ENCODE data around the gene TMEM61. TPM values are rescaled to one million over a fixed set of nuclear protein-coding genes. Genes with fewer than 3 reads are reported as not detected.

TMEM61 gene
- total RNA-seq, 1 experiment from 2014 or later: 5.0 TPM

DNA sequence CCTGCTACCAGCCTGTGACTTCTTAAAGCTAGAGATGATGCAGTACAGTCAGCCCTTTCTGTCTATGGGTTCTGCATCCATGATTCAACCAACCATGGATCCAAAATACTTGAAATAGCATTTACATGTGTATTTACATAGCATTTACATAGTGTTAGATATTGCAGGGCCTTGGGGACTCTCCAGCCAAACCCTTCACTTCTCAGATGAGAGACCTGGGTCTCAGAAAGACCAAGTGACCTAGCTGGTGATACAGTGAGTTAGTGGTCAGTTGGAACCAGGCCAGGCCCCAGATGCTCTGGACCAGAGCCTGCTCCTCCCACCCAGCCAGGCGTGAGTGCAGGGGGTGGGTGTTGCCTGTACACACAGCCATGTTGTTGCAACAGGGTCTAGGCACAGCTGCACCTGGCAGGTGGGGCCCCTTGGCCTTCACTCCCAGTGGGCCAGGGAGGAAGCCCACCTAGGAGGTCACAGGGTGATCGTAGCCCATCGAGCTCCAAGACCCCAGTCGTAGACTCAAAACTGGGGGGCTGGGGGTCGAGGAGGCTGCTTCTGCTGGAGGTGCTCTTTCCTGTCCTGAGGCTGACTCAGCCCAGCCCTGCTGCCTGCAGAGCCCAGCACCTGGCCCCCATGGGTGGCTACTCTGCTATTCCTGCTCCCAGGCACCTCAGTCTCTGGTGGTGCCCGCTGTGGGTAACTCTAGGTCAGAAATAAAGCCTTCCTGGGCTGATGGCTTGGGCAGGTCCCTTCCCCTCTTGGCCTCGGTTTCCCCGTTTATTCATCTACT, 7.7 kb downstream of the TMEM61 start:
- no TSS peak for BruUV-seq (replicated peaks)
- H2AFZ ChIP-seq: no peak overlapping the region
- H3K4me3 ChIP-seq: no peak overlapping the region
- no peak overlapping the region for H3K27ac ChIP-seq
- intact Hi-C loops (cut with micrococcal nuclease; ENCODE audit: unreplicated experiment): no loop called here
- no peak for DNase-seq
- peaks cover 30% of the 10 kb centered on the region for H3K4me1 ChIP-seq (replicated peaks; ENCODE audit: insufficient read depth)
- H3F3A ChIP-seq (ENCODE audit: insufficient read depth, low read depth): peaks cover 16% of the 10 kb centered on the region; the same call in 1 of the 2 replicates
- H3K9me3 ChIP-seq (ENCODE audit: insufficient read depth, low read depth): no peaks in the 10 kb centered on the region
- H3K4me2 ChIP-seq: no peak overlapping the region
- H3K9me2 ChIP-seq (ENCODE audit: insufficient read depth): no peaks in the 10 kb centered on the region
- no peak for TF ChIP-seq EZH2 (IDR thresholded peaks at IDR 0.05; ENCODE audit: low read depth)
- TF ChIP-seq, protein P1, sequence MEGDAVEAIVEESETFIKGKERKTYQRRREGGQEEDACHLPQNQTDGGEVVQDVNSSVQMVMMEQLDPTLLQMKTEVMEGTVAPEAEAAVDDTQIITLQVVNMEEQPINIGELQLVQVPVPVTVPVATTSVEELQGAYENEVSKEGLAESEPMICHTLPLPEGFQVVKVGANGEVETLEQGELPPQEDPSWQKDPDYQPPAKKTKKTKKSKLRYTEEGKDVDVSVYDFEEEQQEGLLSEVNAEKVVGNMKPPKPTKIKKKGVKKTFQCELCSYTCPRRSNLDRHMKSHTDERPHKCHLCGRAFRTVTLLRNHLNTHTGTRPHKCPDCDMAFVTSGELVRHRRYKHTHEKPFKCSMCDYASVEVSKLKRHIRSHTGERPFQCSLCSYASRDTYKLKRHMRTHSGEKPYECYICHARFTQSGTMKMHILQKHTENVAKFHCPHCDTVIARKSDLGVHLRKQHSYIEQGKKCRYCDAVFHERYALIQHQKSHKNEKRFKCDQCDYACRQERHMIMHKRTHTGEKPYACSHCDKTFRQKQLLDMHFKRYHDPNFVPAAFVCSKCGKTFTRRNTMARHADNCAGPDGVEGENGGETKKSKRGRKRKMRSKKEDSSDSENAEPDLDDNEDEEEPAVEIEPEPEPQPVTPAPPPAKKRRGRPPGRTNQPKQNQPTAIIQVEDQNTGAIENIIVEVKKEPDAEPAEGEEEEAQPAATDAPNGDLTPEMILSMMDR (conservative IDR thresholded peaks at IDR 0.05): no peak
- H3K36me3 ChIP-seq (ENCODE audit: low read depth): no peaks in the 10 kb centered on the region
- no peaks in the 10 kb centered on the region for H4K20me1 ChIP-seq (ENCODE audit: insufficient read depth)
- no peaks in the 10 kb centered on the region for H3K79me2 ChIP-seq (ENCODE audit: low read depth)
- ChIA-PET POLR2A (ENCODE audit: unreplicated experiment) (no interaction called here), CTCF (interaction anchor here (0.6 kb wide), 1 partner anchor 43 kb away, joined by 3 read pairs; no protein-coding TSS in a partner anchor)
- H3K27me3 ChIP-seq (ENCODE audit: insufficient read depth, low read depth): no peaks in the 10 kb centered on the region

DNA sequence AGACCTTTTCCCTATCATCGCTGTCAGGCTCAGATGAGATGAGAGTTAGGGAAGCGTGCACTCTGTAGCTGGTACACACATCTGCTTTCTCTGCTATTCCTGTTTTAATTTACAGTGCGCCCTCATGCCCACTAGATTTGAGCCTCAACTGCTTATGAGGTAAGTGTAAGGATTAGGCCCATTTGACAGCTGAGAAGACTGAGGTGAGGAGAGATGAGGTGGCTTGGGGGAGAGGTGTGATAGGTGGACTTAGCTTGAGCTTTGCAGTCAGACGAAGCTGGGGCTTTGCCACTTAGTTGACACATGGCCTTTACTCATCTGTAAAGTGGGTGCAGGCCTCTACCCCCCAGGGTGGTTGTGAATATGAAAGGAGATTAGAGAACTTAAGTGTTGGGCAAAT, 8.5 kb downstream of the TMEM61 start:
- no peak for TF ChIP-seq EZH2 (IDR thresholded peaks at IDR 0.05; ENCODE audit: low read depth)
- TF ChIP-seq, protein P1 (conservative IDR thresholded peaks at IDR 0.05): no peak
- H4K20me1 ChIP-seq (ENCODE audit: insufficient read depth): no peaks in the 10 kb centered on the region
- peaks cover 30% of the 10 kb centered on the region for H3K4me1 ChIP-seq (replicated peaks; ENCODE audit: insufficient read depth)
- DNase-seq: no peak
- H2AFZ ChIP-seq: no peak overlapping the region
- H3K9me3 ChIP-seq (ENCODE audit: insufficient read depth, low read depth): no peaks in the 10 kb centered on the region
- no TSS peak for BruUV-seq (replicated peaks)
- H3K36me3 ChIP-seq (ENCODE audit: low read depth): no peaks in the 10 kb centered on the region
- no peak overlapping the region for H3K4me3 ChIP-seq
- H3K27ac ChIP-seq: no peak overlapping the region
- H3K27me3 ChIP-seq (ENCODE audit: insufficient read depth, low read depth): no peaks in the 10 kb centered on the region
- H3K79me2 ChIP-seq (ENCODE audit: low read depth): no peaks in the 10 kb centered on the region
- intact Hi-C loops (cut with micrococcal nuclease; ENCODE audit: unreplicated experiment): no loop called here
- 0 out of 2 replicates have a peak overlapping the region, but pooled peaks have one; percentile 11 for H3K4me2 ChIP-seq
- POLR2A ChIA-PET (ENCODE audit: unreplicated experiment): no interaction called here
- no peaks in the 10 kb centered on the region for H3K9me2 ChIP-seq (ENCODE audit: insufficient read depth)
- peaks cover 16% of the 10 kb centered on the region; the same call in 1 of the 2 replicates for H3F3A ChIP-seq (ENCODE audit: insufficient read depth, low read depth)
- CTCF ChIA-PET: interaction anchor here (0.6 to 2.6 kb wide), 3 partner anchors 44 to 1029 kb away, joined by 3 to 13 read pairs (median 6); no protein-coding TSS in a partner anchor

DNA sequence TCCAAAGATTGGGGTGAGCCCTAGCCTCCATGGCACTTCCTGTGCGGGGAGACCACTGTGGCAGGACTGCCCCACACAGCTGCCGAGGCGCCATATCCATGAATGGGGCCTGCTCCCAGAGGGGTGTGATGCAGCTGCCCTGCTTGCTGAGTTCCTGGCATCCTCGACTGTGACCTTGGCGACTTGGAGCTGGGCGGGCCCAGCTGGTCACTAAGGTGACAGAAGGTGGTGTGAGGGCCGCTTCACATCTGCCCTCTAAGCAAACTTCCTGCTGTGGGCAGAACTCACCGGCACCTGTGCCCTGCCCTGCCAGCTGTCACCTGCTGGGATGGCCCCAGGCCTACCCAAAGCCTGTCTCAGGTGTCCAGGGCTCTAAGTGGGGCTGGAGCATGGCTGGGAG, 9.0 kb downstream of the TMEM61 start:
- peaks cover 30% of the 10 kb centered on the region for H3K4me1 ChIP-seq (replicated peaks; ENCODE audit: insufficient read depth)
- no peak for TF ChIP-seq EZH2 (IDR thresholded peaks at IDR 0.05; ENCODE audit: low read depth)
- TF ChIP-seq, protein P1 (conservative IDR thresholded peaks at IDR 0.05): no peak
- intact Hi-C loops (cut with micrococcal nuclease; ENCODE audit: unreplicated experiment): no loop called here
- no peaks in the 10 kb centered on the region for H3K27me3 ChIP-seq (ENCODE audit: insufficient read depth, low read depth)
- H3K27ac ChIP-seq: no peak overlapping the region
- H3K9me3 ChIP-seq (ENCODE audit: insufficient read depth, low read depth): no peaks in the 10 kb centered on the region
- no peak overlapping the region for H3K4me3 ChIP-seq
- no peaks in the 10 kb centered on the region for H3K79me2 ChIP-seq (ENCODE audit: low read depth)
- ChIA-PET POLR2A (ENCODE audit: unreplicated experiment) (no interaction called here), CTCF (interaction anchor here (0.6 to 2.6 kb wide), 3 partner anchors 44 to 1030 kb away, joined by 4 to 13 read pairs (median 6); no protein-coding TSS in a partner anchor)
- no peaks in the 10 kb centered on the region for H3K9me2 ChIP-seq (ENCODE audit: insufficient read depth)
- no peaks in the 10 kb centered on the region for H4K20me1 ChIP-seq (ENCODE audit: insufficient read depth)
- DNase-seq: peak; percentile 82 to 91
- peak overlapping the region; percentile 11; the same call in 1 of the 2 replicates for H3K4me2 ChIP-seq
- H3K36me3 ChIP-seq (ENCODE audit: low read depth): no peaks in the 10 kb centered on the region
- peaks cover 16% of the 10 kb centered on the region; the same call in 1 of the 2 replicates for H3F3A ChIP-seq (ENCODE audit: insufficient read depth, low read depth)
- no TSS peak for BruUV-seq (replicated peaks)
- no peak overlapping the region for H2AFZ ChIP-seq
